SJCRH30 (cell line): ENCODE measurements around the gene FEM1B. TPM values are rescaled to one million over a fixed set of nuclear protein-coding genes. Genes with fewer than 3 reads are reported as not detected.
A peak's percentile ranks its signal among the peaks of the same experiment; 100 is the strongest.

Experiments used
- DNase-seq, 2 experiments: peaks; one replicate each; pipeline ENCODE4 v3.0.0-alpha.2; 2015 to 2020
- H3K27ac ChIP-seq: fragments of 250-450 bp; sonication (Bioruptor Pico); 2 replicates; pipeline ENCODE4 v1.5.1; 2020; ENCODE audit warnings: mild to moderate bottlenecking, moderate library complexity
- H3K27me3 ChIP-seq: fragments of 250-450 bp; sonication (Bioruptor Pico); 2 replicates; pipeline ENCODE4 v1.5.1; 2020; ENCODE audit warnings: mild to moderate bottlenecking, moderate library complexity
- H3K36me3 ChIP-seq: fragments of 250-450 bp; sonication (Bioruptor Pico); 2 replicates; pipeline ENCODE4 v1.5.1; 2020; ENCODE audit warnings: mild to moderate bottlenecking, moderate library complexity
- H3K4me1 ChIP-seq: fragments of 250-450 bp; sonication (Bioruptor Pico); 2 replicates; pipeline ENCODE4 v1.5.1; 2020; ENCODE audit warnings: mild to moderate bottlenecking, moderate library complexity
- H3K4me3 ChIP-seq: fragments of 250-450 bp; sonication (Bioruptor Pico); 2 replicates; pipeline ENCODE4 v1.5.1; 2020; ENCODE audit warnings: mild to moderate bottlenecking, moderate library complexity
- H3K9me3 ChIP-seq: fragments of 250-450 bp; sonication (Bioruptor Pico); replicated peaks from 2 replicates; pipeline ENCODE4 v1.5.1; 2020; ENCODE audit warnings: mild to moderate bottlenecking, moderate library complexity
- total RNA-seq: library from RNA; depleted of rRNA; stranded (reverse); fragments of >200 nt; shearing (Covaris generic); gene quantifications from 2 replicates; pipeline ENCODE4 v1.2.3, GENCODE V29; 2014

Gene FEM1B
- total RNA-seq, 1 experiment from 2014 or later = 67.0 TPM

- H3K4me3 ChIP-seq = no peak overlapping the region
- H3K4me1 ChIP-seq = peaks cover 3% of the 10 kb centered on the region; the same call in 1 of the 2 replicates
- no peaks in the 10 kb centered on the region for H3K27me3 ChIP-seq
- H3K36me3 ChIP-seq = no peaks in the 10 kb centered on the region
- DNase-seq = no peak
- H3K9me3 ChIP-seq = no peaks in the 10 kb centered on the region
- no peak overlapping the region for H3K27ac ChIP-seq
Observed at GRCh38 chr15:68303560-68304436, 26.3 kb downstream of the FEM1B start.

- Histone ChIP-seq H3K4me3 (no peak overlapping the region), H3K27ac (no peak overlapping the region), H3K27me3 (no peaks in the 10 kb centered on the region), H3K36me3 (no peaks in the 10 kb centered on the region), H3K9me3 (no peaks in the 10 kb centered on the region), H3K4me1 (peaks cover 3% of the 10 kb centered on the region; the same call in 1 of the 2 replicates)
- DNase-seq = no peak
Observed at GRCh38 chr15:68304589-68305337, 27.2 kb downstream of the FEM1B start.

GRCh38 chr15:68305420-68305871 lies 27.9 kb downstream of the FEM1B start:
- DNase-seq = no peak
- Histone ChIP-seq H3K36me3 (no peaks in the 10 kb centered on the region), H3K9me3 (no peaks in the 10 kb centered on the region), H3K27ac (no peak overlapping the region), H3K4me1 (peaks cover 3% of the 10 kb centered on the region; the same call in 1 of the 2 replicates), H3K27me3 (no peaks in the 10 kb centered on the region), H3K4me3 (no peak overlapping the region)

- Histone ChIP-seq H3K4me3 (no peak overlapping the region), H3K27ac (no peak overlapping the region), H3K9me3 (no peaks in the 10 kb centered on the region), H3K36me3 (no peaks in the 10 kb centered on the region), H3K4me1 (peaks cover 6% of the 10 kb centered on the region; the same call in 1 of the 2 replicates), H3K27me3 (no peaks in the 10 kb centered on the region; the same call in 1 of the 2 replicates)
- no peak for DNase-seq
Observed at GRCh38 chr15:68307131-68307928, 29.8 kb downstream of the FEM1B start.

- Histone ChIP-seq H3K27ac (no peak overlapping the region), H3K27me3 (peaks cover 5% of the 10 kb centered on the region), H3K9me3 (no peaks in the 10 kb centered on the region), H3K4me1 (peaks cover 6% of the 10 kb centered on the region; the same call in 1 of the 2 replicates), H3K4me3 (no peak overlapping the region), H3K36me3 (no peaks in the 10 kb centered on the region)
- DNase-seq = no peak
Observed at GRCh38 chr15:68309024-68309423, 31.5 kb downstream of the FEM1B start.

GRCh38 chr15:68310178-68310803 lies 32.7 kb downstream of the FEM1B start:
- peak; percentile 45 to 64 for DNase-seq

GRCh38 chr15:68310804-68311463 lies 33.4 kb downstream of the FEM1B start:
- H3K27me3 ChIP-seq = peaks cover 7% of the 10 kb centered on the region
- H3K36me3 ChIP-seq = no peaks in the 10 kb centered on the region
- DNase-seq = no peak
- no peaks in the 10 kb centered on the region for H3K9me3 ChIP-seq
- H3K4me1 ChIP-seq = peaks cover 6% of the 10 kb centered on the region; the same call in 1 of the 2 replicates
- no peak overlapping the region for H3K27ac ChIP-seq
- H3K4me3 ChIP-seq = no peak overlapping the region

More at GRCh38 chr15:68310178-68310803, 32.7 kb downstream of the FEM1B start:
- Histone ChIP-seq H3K36me3 (no peaks in the 10 kb centered on the region), H3K4me3 (no peak overlapping the region), H3K4me1 (peaks cover 6% of the 10 kb centered on the region; the same call in 1 of the 2 replicates), H3K27me3 (peaks cover 7% of the 10 kb centered on the region), H3K9me3 (no peaks in the 10 kb centered on the region), H3K27ac (no peak overlapping the region)

- H3K27me3 ChIP-seq = peaks cover 7% of the 10 kb centered on the region
- H3K36me3 ChIP-seq = no peaks in the 10 kb centered on the region
- H3K4me3 ChIP-seq = no peak overlapping the region
- H3K9me3 ChIP-seq = no peaks in the 10 kb centered on the region
- DNase-seq = no peak
- H3K4me1 ChIP-seq = peaks cover 4% of the 10 kb centered on the region; the same call in 1 of the 2 replicates
- H3K27ac ChIP-seq = no peak overlapping the region
Observed at GRCh38 chr15:68311464-68311835, 33.9 kb downstream of the FEM1B start.

GRCh38 chr15:68311859-68312557 lies 34.5 kb downstream of the FEM1B start:
- Histone ChIP-seq H3K36me3 (no peaks in the 10 kb centered on the region), H3K9me3 (no peaks in the 10 kb centered on the region), H3K4me3 (no peak overlapping the region), H3K4me1 (0 out of 2 replicates have a peak, but pooled peaks cover 3% of the 10 kb centered on the region), H3K27ac (no peak overlapping the region), H3K27me3 (peaks cover 7% of the 10 kb centered on the region)
- peak in 1 of 2 experiments; percentile 23 for DNase-seq

GRCh38 chr15:68312701-68313204 lies 35.2 kb downstream of the FEM1B start:
- no peaks in the 10 kb centered on the region for H3K9me3 ChIP-seq
- no peaks in the 10 kb centered on the region for H3K36me3 ChIP-seq
- DNase-seq = no peak
- H3K4me1 ChIP-seq = 0 out of 2 replicates have a peak, but pooled peaks cover 3% of the 10 kb centered on the region
- H3K27me3 ChIP-seq = peaks cover 7% of the 10 kb centered on the region
- no peak overlapping the region for H3K4me3 ChIP-seq
- H3K27ac ChIP-seq = no peak overlapping the region

GRCh38 chr15:68313501-68314410 lies 36.2 kb downstream of the FEM1B start:
- Histone ChIP-seq H3K36me3 (no peaks in the 10 kb centered on the region), H3K4me3 (no peak overlapping the region), H3K9me3 (no peaks in the 10 kb centered on the region), H3K27ac (no peak overlapping the region), H3K4me1 (0 out of 2 replicates have a peak, but pooled peaks cover 3% of the 10 kb centered on the region), H3K27me3 (peaks cover 9% of the 10 kb centered on the region)
- no peak for DNase-seq

- no peak overlapping the region for H3K27ac ChIP-seq
- H3K27me3 ChIP-seq = peaks cover 14% of the 10 kb centered on the region
- no peaks in the 10 kb centered on the region for H3K36me3 ChIP-seq
- no peak for DNase-seq
- H3K4me1 ChIP-seq = 0 out of 2 replicates have a peak, but pooled peaks cover 3% of the 10 kb centered on the region
- no peaks in the 10 kb centered on the region for H3K9me3 ChIP-seq
- H3K4me3 ChIP-seq = no peak overlapping the region
Observed at GRCh38 chr15:68314563-68314962, 37.0 kb downstream of the FEM1B start.
